HepG2 (cell line): ENCODE results near the gene FAM222A. TPM values are rescaled to one million over a fixed set of nuclear protein-coding genes. Genes with fewer than 3 reads are reported as not detected.

Experiments
- ATAC-seq: fragments of 200-7000 bp; cut with Tn5 transposase; 3 replicates; pipeline ENCODE4 v1.9.1; 2020; ENCODE audit warnings: mild to moderate bottlenecking, moderate library complexity
- BruUV-seq: library from RNA; stranded (reverse); fragments of 400-500 nt; replicated peaks from 2 replicates; lab custom pipeline; 2021; lab: Mats Ljungman, UMichigan
- CTCF ChIA-PET: fragments of 300-600 bp; formaldehyde crosslinking; extraction: SDS; loops from one replicate; lab custom pipeline; 2021; ENCODE audit warnings: low total read pairs, inconsistent platforms, low intra/inter-chr PET ratio; lab: Yijun Ruan, JAX
- POLR2A ChIA-PET: fragments of 350-600 bp; sonication (Branson Sonifier 250); formaldehyde crosslinking; loops from one replicate; lab custom pipeline; 2020; ENCODE audit warnings: antibody characterized with exemption, inconsistent platforms; lab: Yijun Ruan, JAX
- DNase-seq: peaks from one replicate; pipeline ENCODE4 v3.0.0-alpha.2; 2015; ENCODE audit warnings: low spot score
- FAIRE-seq: peaks from 3 replicates; lab custom pipeline; 2011; peaks lifted over from hg19 to GRCh38; lab: Jason Lieb, UNC
- H2AFZ ChIP-seq: one replicate; pipeline ENCODE4 v1.6.1; 2011; ENCODE audit warnings: low read length, inconsistent platforms
- H3K27ac ChIP-seq: fragments of 300-600 bp; 3 replicates; pipeline ENCODE4 v1.8.0; 2011; ENCODE audit warnings: mixed run types, mild to moderate bottlenecking, mixed read lengths, low read length, inconsistent platforms; ENCODE audit not compliant: insufficient read depth; ENCODE audit errors: extremely low read length
- H3K27me3 ChIP-seq, 2 experiments: fragments of 200-600 bp in 1 of 2; 2 replicates in 1 of 2; 3 replicates in 1 of 2; pipeline versions ENCODE4 v1.6.0 to v1.8.0; 2011; ENCODE audit warnings: low read length in 2 of 2, mild to moderate bottlenecking in 2 of 2, moderate library complexity in 2 of 2, inconsistent platforms in 1 of 2; ENCODE audit not compliant: insufficient read depth in 2 of 2, control insufficient read depth in 1 of 2
- H3K36me3 ChIP-seq, 2 experiments: fragments of 200-600 bp in 1 of 2; replicated peaks in 1 of 2; 2 replicates in 1 of 2; 3 replicates in 1 of 2; pipeline versions ENCODE4 v1.5.1 to v1.8.0; 2011; ENCODE audit warnings: low read length in 2 of 2, inconsistent platforms in 1 of 2; ENCODE audit not compliant: insufficient read depth in 2 of 2, control insufficient read depth in 1 of 2
- H3K4me1 ChIP-seq: 2 replicates; pipeline ENCODE4 v1.5.1; 2012; ENCODE audit warnings: low read length, inconsistent platforms; ENCODE audit not compliant: insufficient read depth
- H3K4me2 ChIP-seq: 2 replicates; pipeline ENCODE4 v1.6.0; 2011; ENCODE audit warnings: low read depth, low read length, inconsistent platforms
- H3K4me3 ChIP-seq, 3 experiments: fragments of 200-600 bp in 1 of 3; sonication (generic), shearing (Covaris generic) in 1 of 3; replicated peaks in 1 of 3; 2 replicates each; pipeline ENCODE4 v1.5.1; 2011 to 2016; ENCODE audit warnings: low read length in 3 of 3, inconsistent platforms in 2 of 3, low read depth in 2 of 3, mild to moderate bottlenecking in 2 of 3, control low read depth in 1 of 3, mixed read lengths in 1 of 3; ENCODE audit not compliant: insufficient read depth in 1 of 3
- H3K79me2 ChIP-seq: one replicate; pipeline ENCODE4 v1.6.1; 2011; ENCODE audit warnings: low read length, inconsistent platforms; ENCODE audit not compliant: insufficient read depth
- H3K9ac ChIP-seq: 2 replicates; pipeline ENCODE4 v1.6.0; 2011; ENCODE audit warnings: mild to moderate bottlenecking, low read depth, low read length, inconsistent platforms; ENCODE audit not compliant: insufficient read depth
- H3K9me3 ChIP-seq: 2 replicates; pipeline ENCODE4 v1.5.1; 2012; ENCODE audit warnings: mild to moderate bottlenecking, low read length
- H4K20me1 ChIP-seq: 2 replicates; pipeline ENCODE4 v1.6.0; 2011; ENCODE audit warnings: inconsistent platforms, mild to moderate bottlenecking, low read length, moderate library complexity; ENCODE audit not compliant: insufficient read depth
- FOXK1 ChIP-seq: sonication (generic); formaldehyde crosslinking; IDR thresholded peaks from 2 replicates; pipeline ENCODE4 v1.4.0; 2020; ENCODE audit warnings: low read depth, missing genetic modification reagents, borderline replicate concordance
- SP140L ChIP-seq: sonication (generic); formaldehyde crosslinking; IDR thresholded peaks from 2 replicates; pipeline ENCODE4 v1.4.0; 2020; ENCODE audit warnings: missing genetic modification reagents, borderline replicate concordance
- SP2 ChIP-seq: sonication (generic); formaldehyde crosslinking; IDR thresholded peaks from 2 replicates; pipeline ENCODE4 v1.5.1; 2020; ENCODE audit warnings: mild to moderate bottlenecking, missing genetic modification reagents
- TSC22D2 ChIP-seq: sonication (generic); formaldehyde crosslinking; IDR thresholded peaks from 2 replicates; pipeline ENCODE4 v1.5.1; 2020; ENCODE audit warnings: missing genetic modification reagents, mild to moderate bottlenecking, borderline replicate concordance
- WIZ ChIP-seq: sonication (generic); formaldehyde crosslinking; IDR thresholded peaks from 2 replicates; pipeline ENCODE4 v1.5.1; 2020; ENCODE audit warnings: mild to moderate bottlenecking, missing genetic modification reagents
- ZMYM3 ChIP-seq: sonication (generic); formaldehyde crosslinking; IDR thresholded peaks from 2 replicates; pipeline ENCODE4 v1.5.1; 2020; ENCODE audit warnings: mild to moderate bottlenecking, missing genetic modification reagents
- ZNF12 ChIP-seq: sonication (generic); formaldehyde crosslinking; IDR thresholded peaks from 2 replicates; pipeline ENCODE4 v1.5.0; 2020; ENCODE audit warnings: missing genetic modification reagents
- ZNF260 ChIP-seq: sonication (generic); formaldehyde crosslinking; IDR thresholded peaks from 2 replicates; pipeline ENCODE4 v1.4.0; 2020; ENCODE audit warnings: missing genetic modification reagents, low read depth, mild to moderate bottlenecking, borderline replicate concordance
- ZNF629 ChIP-seq: sonication (generic); formaldehyde crosslinking; conservative IDR thresholded peaks from 2 replicates; pipeline ENCODE4 v1.5.0; 2020; ENCODE audit warnings: missing genetic modification reagents
- ZNF768 ChIP-seq: sonication (generic); formaldehyde crosslinking; IDR thresholded peaks from 2 replicates; pipeline ENCODE4 v1.4.0; 2020; ENCODE audit warnings: missing genetic modification reagents
- ZNF773 ChIP-seq: sonication (generic); formaldehyde crosslinking; IDR thresholded peaks from 2 replicates; pipeline ENCODE4 v1.4.0; 2020; ENCODE audit warnings: missing genetic modification reagents, borderline replicate concordance
- WGBS: methylation state at CpG from one replicate; pipeline ENCODE4 v1.1.6; 2017; ENCODE audit warnings: low lambda C conversion rate; 5-methylcytosine and 5-hydroxymethylcytosine counted together
- in situ Hi-C: cut with HindIII; loops from 2 replicates; pipeline ENCODE4 v1.10.0; 2017; ENCODE audit warnings: low pct_unique_long_range_greater_than_20kb; ENCODE audit not compliant: extremely low pct_ligation_motif_present
- intact Hi-C: fragments of 100-400 bp; cut with micrococcal nuclease; formaldehyde crosslinking; loops from one replicate; pipeline ENCODE4 v1.10.0; 2022; ENCODE audit not compliant: unreplicated experiment
- polyA plus RNA-seq, 8 experiments: library from polyadenylated mRNA; depleted of rRNA in 3 of 8; stranded (reverse) in 7 of 8; unstranded in 1 of 8; fragments of >200 nt; fragmentation: Illumina TruSeq in 4 of 8; extraction: Trizol in 4 of 8; gene quantifications; 2 replicates each; pipeline versions ENCODE4 v1.2.1 to v1.2.3, GENCODE V29; 2011 to 2016; ENCODE audit warnings: low read depth in 4 of 8, missing spikeins in 1 of 8, mixed read lengths in 1 of 8; ENCODE audit not compliant: insufficient read depth in 1 of 8
- total RNA-seq, 5 experiments: library from RNA; depleted of rRNA; stranded (reverse); fragments of >200 nt; fragmentation: Illumina TruSeq; extraction: Trizol; gene quantifications; 2 replicates each; pipeline ENCODE4 v1.2.3, GENCODE V29; 2016; ENCODE audit warnings: low read depth in 1 of 5
- TF ChIP-seq, protein P1 (sequence below): sonication (generic); formaldehyde crosslinking; IDR thresholded peaks from 2 replicates; pipeline ENCODE4 v1.5.0; 2020; ENCODE audit warnings: mild to moderate bottlenecking, missing genetic modification reagents
- TF ChIP-seq, protein P2 (sequence below): sonication (generic); formaldehyde crosslinking; IDR thresholded peaks from 2 replicates; pipeline ENCODE4 v1.4.0; 2020; ENCODE audit warnings: missing genetic modification reagents

The FAM222A gene
- total and polyA plus RNA-seq, 2 of the 13 experiments (the other 11 are each of a cell fraction or from before 2014, with no cell fraction given) = 2.7 to 9.6 TPM

DNA sequence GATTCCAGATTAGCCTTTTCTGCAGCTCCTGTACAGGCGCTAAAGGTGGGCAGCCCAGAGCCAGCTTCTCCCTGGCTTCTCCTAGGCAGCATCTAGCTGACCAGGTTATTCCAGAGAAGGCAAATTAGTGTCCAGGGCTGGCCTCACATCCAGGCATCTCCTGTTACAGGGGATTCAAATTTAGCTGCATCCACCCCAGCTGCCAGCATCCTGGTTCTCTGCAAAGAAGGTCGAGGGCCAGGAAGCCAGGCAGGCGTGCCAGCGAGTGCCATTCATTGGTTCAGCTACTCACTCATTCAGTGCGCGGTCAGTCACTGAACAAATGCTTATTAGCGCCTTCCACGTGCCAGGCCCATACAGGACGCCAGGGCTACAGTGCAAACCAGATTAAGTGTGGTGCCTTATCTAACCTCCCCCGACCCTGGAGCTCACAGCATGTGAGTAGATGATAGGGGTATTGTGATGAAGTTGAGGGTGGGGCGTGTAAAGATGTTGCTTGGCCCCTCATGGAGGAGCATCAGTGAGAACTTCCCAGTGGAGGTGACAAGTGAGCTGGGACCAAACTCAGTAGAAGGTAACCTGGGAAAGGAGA, 15.7 kb upstream of the FAM222A start (continued):
- TF ChIP-seq, protein P1, sequence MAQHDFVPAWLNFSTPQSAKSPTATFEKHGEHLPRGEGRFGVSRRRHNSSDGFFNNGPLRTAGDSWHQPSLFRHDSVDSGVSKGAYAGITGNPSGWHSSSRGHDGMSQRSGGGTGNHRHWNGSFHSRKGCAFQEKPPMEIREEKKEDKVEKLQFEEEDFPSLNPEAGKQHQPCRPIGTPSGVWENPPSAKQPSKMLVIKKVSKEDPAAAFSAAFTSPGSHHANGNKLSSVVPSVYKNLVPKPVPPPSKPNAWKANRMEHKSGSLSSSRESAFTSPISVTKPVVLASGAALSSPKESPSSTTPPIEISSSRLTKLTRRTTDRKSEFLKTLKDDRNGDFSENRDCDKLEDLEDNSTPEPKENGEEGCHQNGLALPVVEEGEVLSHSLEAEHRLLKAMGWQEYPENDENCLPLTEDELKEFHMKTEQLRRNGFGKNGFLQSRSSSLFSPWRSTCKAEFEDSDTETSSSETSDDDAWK (CRISPR knock-in tag) = no peak

DNA sequence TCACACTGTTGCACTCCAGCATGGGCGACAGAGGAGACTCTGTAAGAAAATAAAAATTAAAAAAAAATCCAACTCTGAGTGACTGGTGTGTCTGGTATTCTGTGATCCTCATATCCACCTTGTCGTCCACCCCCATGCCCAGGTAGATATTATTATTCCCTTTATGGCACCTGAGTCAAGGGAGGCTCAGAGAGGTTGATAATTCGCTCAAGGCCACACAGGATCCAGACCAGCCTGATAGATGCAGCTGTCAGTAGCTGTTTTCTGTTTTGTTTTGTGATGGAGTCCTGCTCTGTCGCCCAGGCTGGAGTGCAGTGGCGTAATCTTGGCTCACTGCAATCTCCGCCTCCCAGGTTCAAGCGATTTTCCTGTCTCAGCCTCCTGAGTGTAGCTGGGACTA, 14.8 kb upstream of the FAM222A start:
- Histone ChIP-seq H3K36me3 (no peaks in the 10 kb centered on the region), H3K4me1 (peaks cover 25% of the 10 kb centered on the region), H3K4me2 (no peak overlapping the region), H2AFZ (no peak overlapping the region), H3K79me2 (no peaks in the 10 kb centered on the region), H3K4me3 (no peak overlapping the region), H3K9ac (no peak overlapping the region), H3K27me3 (peaks cover 1 to 3% of the 10 kb centered on the region in 2 experiments; a peak in 3 of 5 replicates), H3K27ac (no peak overlapping the region), H4K20me1 (no peaks in the 10 kb centered on the region), H3K9me3 (no peaks in the 10 kb centered on the region)
- in situ Hi-C loops = no loop called here
- ATAC-seq (no peak), FAIRE-seq (no peak), DNase-seq (no peak)
- BruUV-seq = no TSS peak
- WGBS = 49% methylated on average over 7 of the region's 7 CpGs
- TF ChIP-seq SP140L = no peak
- TF ChIP-seq, protein P2, sequence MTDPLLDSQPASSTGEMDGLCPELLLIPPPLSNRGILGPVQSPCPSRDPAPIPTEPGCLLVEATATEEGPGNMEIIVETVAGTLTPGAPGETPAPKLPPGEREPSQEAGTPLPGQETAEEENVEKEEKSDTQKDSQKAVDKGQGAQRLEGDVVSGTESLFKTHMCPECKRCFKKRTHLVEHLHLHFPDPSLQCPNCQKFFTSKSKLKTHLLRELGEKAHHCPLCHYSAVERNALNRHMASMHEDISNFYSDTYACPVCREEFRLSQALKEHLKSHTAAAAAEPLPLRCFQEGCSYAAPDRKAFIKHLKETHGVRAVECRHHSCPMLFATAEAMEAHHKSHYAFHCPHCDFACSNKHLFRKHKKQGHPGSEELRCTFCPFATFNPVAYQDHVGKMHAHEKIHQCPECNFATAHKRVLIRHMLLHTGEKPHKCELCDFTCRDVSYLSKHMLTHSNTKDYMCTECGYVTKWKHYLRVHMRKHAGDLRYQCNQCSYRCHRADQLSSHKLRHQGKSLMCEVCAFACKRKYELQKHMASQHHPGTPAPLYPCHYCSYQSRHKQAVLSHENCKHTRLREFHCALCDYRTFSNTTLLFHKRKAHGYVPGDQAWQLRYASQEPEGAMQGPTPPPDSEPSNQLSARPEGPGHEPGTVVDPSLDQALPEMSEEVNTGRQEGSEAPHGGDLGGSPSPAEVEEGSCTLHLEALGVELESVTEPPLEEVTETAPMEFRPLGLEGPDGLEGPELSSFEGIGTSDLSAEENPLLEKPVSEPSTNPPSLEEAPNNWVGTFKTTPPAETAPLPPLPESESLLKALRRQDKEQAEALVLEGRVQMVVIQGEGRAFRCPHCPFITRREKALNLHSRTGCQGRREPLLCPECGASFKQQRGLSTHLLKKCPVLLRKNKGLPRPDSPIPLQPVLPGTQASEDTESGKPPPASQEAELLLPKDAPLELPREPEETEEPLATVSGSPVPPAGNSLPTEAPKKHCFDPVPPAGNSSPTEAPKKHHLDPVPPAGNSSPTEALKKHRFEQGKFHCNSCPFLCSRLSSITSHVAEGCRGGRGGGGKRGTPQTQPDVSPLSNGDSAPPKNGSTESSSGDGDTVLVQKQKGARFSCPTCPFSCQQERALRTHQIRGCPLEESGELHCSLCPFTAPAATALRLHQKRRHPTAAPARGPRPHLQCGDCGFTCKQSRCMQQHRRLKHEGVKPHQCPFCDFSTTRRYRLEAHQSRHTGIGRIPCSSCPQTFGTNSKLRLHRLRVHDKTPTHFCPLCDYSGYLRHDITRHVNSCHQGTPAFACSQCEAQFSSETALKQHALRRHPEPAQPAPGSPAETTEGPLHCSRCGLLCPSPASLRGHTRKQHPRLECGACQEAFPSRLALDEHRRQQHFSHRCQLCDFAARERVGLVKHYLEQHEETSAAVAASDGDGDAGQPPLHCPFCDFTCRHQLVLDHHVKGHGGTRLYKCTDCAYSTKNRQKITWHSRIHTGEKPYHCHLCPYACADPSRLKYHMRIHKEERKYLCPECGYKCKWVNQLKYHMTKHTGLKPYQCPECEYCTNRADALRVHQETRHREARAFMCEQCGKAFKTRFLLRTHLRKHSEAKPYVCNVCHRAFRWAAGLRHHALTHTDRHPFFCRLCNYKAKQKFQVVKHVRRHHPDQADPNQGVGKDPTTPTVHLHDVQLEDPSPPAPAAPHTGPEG (CRISPR knock-in tag) = no peak
- no peak for TF ChIP-seq SP2 (CRISPR knock-in tag)
- TF ChIP-seq ZMYM3 (CRISPR knock-in tag) = 0 out of 2 replicates have a peak, but pooled peaks have one; percentile 48
- no peak for TF ChIP-seq WIZ
- no peak for TF ChIP-seq ZNF629
- no peak for TF ChIP-seq FOXK1 (CRISPR knock-in tag)
- TF ChIP-seq ZNF260 (CRISPR knock-in tag) = no peak
- TF ChIP-seq ZNF768 (CRISPR knock-in tag) = peak; percentile 94
- no peak for TF ChIP-seq ZNF773
- no peak for TF ChIP-seq TSC22D2 (CRISPR knock-in tag)
- TF ChIP-seq ZNF12 (CRISPR knock-in tag) = no peak
- POLR2A ChIA-PET = no interaction called here
- CTCF ChIA-PET = no interaction called here
- intact Hi-C loops = no loop called here
